Endothelial cell of umbilical vein (primary cell): ENCODE results near the gene MACROD2.

ENCODE experiments used
- CTCF ChIP-seq, 2 donors: IDR thresholded peaks; 1 replicate in 1 of 2; 2 replicates in 1 of 2; pipeline ENCODE4 v1.5.1; 2011; ENCODE audit warnings: low read length in 2 of 2, mild to moderate bottlenecking in 2 of 2, moderate library complexity in 2 of 2, control low read depth in 1 of 2, inconsistent platforms in 1 of 2, low read depth in 1 of 2; ENCODE audit not compliant: insufficient read depth in 1 of 2; ENCODE audit errors: extremely low read depth in 1 of 2
- EZH2 ChIP-seq: IDR thresholded peaks from 2 replicates; pipeline ENCODE4 v1.6.1; 2012; ENCODE audit warnings: borderline replicate concordance, low read depth, mild to moderate bottlenecking, moderate library complexity, low read length, inconsistent platforms; ENCODE audit not compliant: severe bottlenecking
- GATA2 ChIP-seq: IDR thresholded peaks from 2 replicates; pipeline ENCODE4 v1.7.0; 2011; ENCODE audit warnings: low read depth, mild to moderate bottlenecking, moderate library complexity, mixed read lengths, low read length; ENCODE audit not compliant: insufficient read length, insufficient read depth
- JUN ChIP-seq: IDR thresholded peaks from 2 replicates; pipeline ENCODE4 v1.6.1; 2011; ENCODE audit warnings: borderline replicate concordance, low read depth; ENCODE audit not compliant: insufficient read length, insufficient read depth
- MAX ChIP-seq: IDR thresholded peaks from 2 replicates; pipeline ENCODE4 v1.6.1; 2011; ENCODE audit not compliant: insufficient read depth, insufficient read length
- POLR2A ChIP-seq: IDR thresholded peaks from 2 replicates; pipeline ENCODE4 v1.6.1; 2012; ENCODE audit warnings: low read depth, mild to moderate bottlenecking, control low read depth, low read length
- POLR2AphosphoS5 ChIP-seq: IDR thresholded peaks from 2 replicates; pipeline ENCODE4 v1.6.1; 2012; ENCODE audit warnings: low read depth, mild to moderate bottlenecking, control low read depth, low read length, moderate library complexity; ENCODE audit not compliant: insufficient read depth

- no peak for TF ChIP-seq CTCF (IDR thresholded peaks at IDR 0.05; ENCODE audit: extremely low read depth in 1 of 2, insufficient read depth in 1 of 2, low read depth in 1 of 2, low read length in 2 of 2)
- no peak for TF ChIP-seq EZH2
- TF ChIP-seq POLR2A = no peak
- no peak for TF ChIP-seq GATA2
- no peak for TF ChIP-seq MAX
- no peak for TF ChIP-seq POLR2AphosphoS5
- TF ChIP-seq JUN = no peak
These were observed 250.2 kb downstream of the MACROD2 start for GRCh38 chr20:14245368-14245970.
